Loucy (cell line): Measurements from ENCODE around the gene TMEM238.
A peak's percentile ranks its signal among the peaks of the same experiment; 100 is the strongest.

ENCODE experiments used
- CTCF ChIP-seq: fragments of 200-600 bp; sonication (generic); conservative IDR thresholded peaks from 2 replicates; pipeline ENCODE4 v1.5.1; 2014; ENCODE audit warnings: mild to moderate bottlenecking, antibody characterized with exemption, low read length
- EZH2phosphoT487 ChIP-seq: fragments of 200-600 bp; IDR thresholded peaks from 2 replicates; pipeline ENCODE4 v1.6.1; 2018; ENCODE audit warnings: antibody characterized with exemption, mild to moderate bottlenecking, moderate library complexity, borderline replicate concordance

GRCh38 chr19:55340784-55341147 lies 43.3 kb downstream of the TMEM238 start:
- TF ChIP-seq CTCF (peak; percentile 53), EZH2phosphoT487 (no peak)
